ENCODE data around the gene ELOA. TPM values are rescaled to one million over a fixed set of nuclear protein-coding genes. Genes with fewer than 3 reads are reported as not detected.

The ELOA gene
- total and polyA plus RNA-seq, 2 donors (not counting 1 experiment from before 2014, with no cell fraction given), result 12.9 to 56.6 TPM

DNA sequence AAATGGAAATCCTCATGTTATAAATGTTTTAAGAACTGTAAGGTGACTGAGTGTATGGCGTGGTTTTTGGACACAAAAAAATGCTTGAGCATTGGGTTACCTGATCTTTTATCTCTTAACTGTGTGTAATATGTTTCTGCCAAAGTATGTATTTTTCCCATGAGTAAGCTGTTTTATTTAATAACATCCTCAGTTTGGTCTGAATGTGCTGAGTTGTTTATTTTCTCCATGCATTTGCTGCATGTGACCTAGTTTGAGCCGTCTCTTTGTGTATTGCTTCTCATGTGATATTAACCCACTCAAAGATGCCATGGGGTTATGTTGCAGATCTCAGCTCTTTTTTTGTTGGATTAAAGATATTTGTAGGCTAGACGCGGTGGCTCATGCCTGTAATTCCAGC, 41.6 kb downstream of the ELOA start:
- no peak overlapping the region for H3K9ac ChIP-seq (ENCODE audit: low read length)
- peaks cover 0 to under 1% of the 10 kb centered on the region in 2 donors for H3K4me1 ChIP-seq (ENCODE audit: control insufficient read depth in 2 of 2, insufficient read depth in 2 of 2, low read length in 2 of 2)
- H3K27me3 ChIP-seq (replicated peaks in 1 of 4; ENCODE audit: control extremely low read depth in 1 of 4, control insufficient read depth in 3 of 4, insufficient read depth in 4 of 4, low read length in 3 of 4), result no peaks in the 10 kb centered on the region
- no peaks in the 10 kb centered on the region for H3K9me3 ChIP-seq (ENCODE audit: control extremely low read depth in 1 of 3, control insufficient read depth in 2 of 3, insufficient read depth in 1 of 3, low read length in 2 of 3)
- POLR2A ChIA-PET, result no interaction called here
- H3K79me2 ChIP-seq (ENCODE audit: control insufficient read depth, insufficient read depth, low read length), result peaks cover 17% of the 10 kb centered on the region
- peaks cover 0 to 37% of the 10 kb centered on the region in 2 experiments for H3K36me3 ChIP-seq (replicated peaks in 1 of 2; ENCODE audit: control extremely low read depth in 1 of 2, control insufficient read depth in 1 of 2, extremely low read depth in 1 of 2, insufficient read depth in 2 of 2, low read length in 1 of 2)
- Mint-ChIP-seq H3K4me1 (peaks cover 8% of the 10 kb centered on the region), H3K27ac (no peak overlapping the region), H3K9me3 (ENCODE audit: insufficient read depth) (no peaks in the 10 kb centered on the region), H3K4me3 (no peak overlapping the region), H3K27me3 (no peaks in the 10 kb centered on the region)
- H4K20me1 ChIP-seq (ENCODE audit: control insufficient read depth, insufficient read depth, low read length, poor library complexity, severe bottlenecking), result peaks cover 8% of the 10 kb centered on the region
- H2AFZ ChIP-seq (ENCODE audit: insufficient read depth, low read depth, low read length, poor library complexity, severe bottlenecking), result no peak overlapping the region
- ATAC-seq (ENCODE audit: low read depth) (no peak), DNase-seq (no peak)
- intact Hi-C loops (cut with micrococcal nuclease), result no loop called here
- H3K4me3 ChIP-seq (ENCODE audit: control extremely low read depth in 1 of 5, extremely low read depth in 1 of 5, insufficient read depth in 1 of 5, low read depth in 2 of 5, low read length in 4 of 5), result no peak overlapping the region
- CTCF ChIA-PET, result interaction anchor here (0.6 to 1.2 kb wide), 3 partner anchors 16 to 484 kb away, joined by 3 read pairs; partner anchors contain the start of gene GALE
- 100% methylated on average over 2 of the region's 4 CpGs for WGBS (ENCODE audit: insufficient coverage)
- H3K27ac ChIP-seq (ENCODE audit: low read length in 2 of 2), result no peak overlapping the region
- no peak for TF ChIP-seq EZH2 (IDR thresholded peaks at IDR 0.05; ENCODE audit: borderline replicate concordance, insufficient read depth, low read depth, low read length, poor library complexity, severe bottlenecking)
- TF ChIP-seq, protein P1, sequence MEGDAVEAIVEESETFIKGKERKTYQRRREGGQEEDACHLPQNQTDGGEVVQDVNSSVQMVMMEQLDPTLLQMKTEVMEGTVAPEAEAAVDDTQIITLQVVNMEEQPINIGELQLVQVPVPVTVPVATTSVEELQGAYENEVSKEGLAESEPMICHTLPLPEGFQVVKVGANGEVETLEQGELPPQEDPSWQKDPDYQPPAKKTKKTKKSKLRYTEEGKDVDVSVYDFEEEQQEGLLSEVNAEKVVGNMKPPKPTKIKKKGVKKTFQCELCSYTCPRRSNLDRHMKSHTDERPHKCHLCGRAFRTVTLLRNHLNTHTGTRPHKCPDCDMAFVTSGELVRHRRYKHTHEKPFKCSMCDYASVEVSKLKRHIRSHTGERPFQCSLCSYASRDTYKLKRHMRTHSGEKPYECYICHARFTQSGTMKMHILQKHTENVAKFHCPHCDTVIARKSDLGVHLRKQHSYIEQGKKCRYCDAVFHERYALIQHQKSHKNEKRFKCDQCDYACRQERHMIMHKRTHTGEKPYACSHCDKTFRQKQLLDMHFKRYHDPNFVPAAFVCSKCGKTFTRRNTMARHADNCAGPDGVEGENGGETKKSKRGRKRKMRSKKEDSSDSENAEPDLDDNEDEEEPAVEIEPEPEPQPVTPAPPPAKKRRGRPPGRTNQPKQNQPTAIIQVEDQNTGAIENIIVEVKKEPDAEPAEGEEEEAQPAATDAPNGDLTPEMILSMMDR (IDR thresholded peaks at IDR 0.05), result no peak
- H3K4me2 ChIP-seq (replicated peaks; ENCODE audit: low read depth, low read length, poor library complexity, severe bottlenecking), result no peak overlapping the region

DNA sequence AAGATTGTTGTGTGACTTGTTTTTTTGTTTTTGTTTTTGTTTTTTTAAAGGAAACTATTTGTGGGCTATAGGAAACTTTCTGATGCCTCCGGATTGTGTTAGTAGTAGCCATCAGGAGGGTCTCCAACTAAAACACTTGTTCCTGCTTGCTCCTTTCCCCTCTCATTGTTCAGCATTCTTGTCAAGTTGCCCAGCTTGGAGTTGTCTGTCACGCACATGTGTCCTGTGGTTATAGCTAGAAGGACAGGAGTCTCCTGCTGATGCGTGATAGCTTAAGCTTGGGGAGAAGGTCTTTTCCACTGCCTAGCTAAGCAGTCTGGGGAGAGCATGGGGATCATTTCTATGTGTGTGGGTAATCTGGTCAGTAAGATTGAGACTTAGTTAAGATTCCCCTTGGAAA, 44.4 kb downstream of the ELOA start:
- ATAC-seq (ENCODE audit: low read depth) (no peak), DNase-seq (no peak)
- no peak overlapping the region for H2AFZ ChIP-seq (ENCODE audit: insufficient read depth, low read depth, low read length, poor library complexity, severe bottlenecking)
- peaks cover 18% of the 10 kb centered on the region for H3K4me1 Mint-ChIP-seq
- no peak for TF ChIP-seq EZH2 (IDR thresholded peaks at IDR 0.05; ENCODE audit: borderline replicate concordance, insufficient read depth, low read depth, low read length, poor library complexity, severe bottlenecking)
- TF ChIP-seq, protein P1 (IDR thresholded peaks at IDR 0.05), result no peak
- H3K4me3 Mint-ChIP-seq, result no peak overlapping the region
- no peak overlapping the region for H3K27ac ChIP-seq (ENCODE audit: low read length in 2 of 2)
- intact Hi-C loops (cut with micrococcal nuclease), result no loop called here
- no peak overlapping the region for H3K27ac Mint-ChIP-seq
- peaks cover 8% of the 10 kb centered on the region for H4K20me1 ChIP-seq (ENCODE audit: control insufficient read depth, insufficient read depth, low read length, poor library complexity, severe bottlenecking)
- no peaks in the 10 kb centered on the region for H3K9me3 ChIP-seq (ENCODE audit: control extremely low read depth in 1 of 3, control insufficient read depth in 2 of 3, insufficient read depth in 1 of 3, low read length in 2 of 3)
- H3K9me3 Mint-ChIP-seq (ENCODE audit: insufficient read depth), result no peaks in the 10 kb centered on the region
- H3K9ac ChIP-seq (ENCODE audit: low read length), result no peak overlapping the region
- H3K79me2 ChIP-seq (ENCODE audit: control insufficient read depth, insufficient read depth, low read length), result peaks cover 19% of the 10 kb centered on the region
- no peaks in the 10 kb centered on the region for H3K27me3 ChIP-seq (replicated peaks in 1 of 4; ENCODE audit: control extremely low read depth in 1 of 4, control insufficient read depth in 3 of 4, insufficient read depth in 4 of 4, low read length in 3 of 4)
- CTCF ChIA-PET, result interaction anchor here (0.7 to 1.8 kb wide), 5 partner anchors 16 to 454 kb away, joined by 3 to 7 read pairs (median 4); partner anchors contain the start of gene CNR2
- peaks cover 11 to 21% of the 10 kb centered on the region in 2 donors for H3K4me1 ChIP-seq (ENCODE audit: control insufficient read depth in 2 of 2, insufficient read depth in 2 of 2, low read length in 2 of 2)
- H3K27me3 Mint-ChIP-seq, result no peaks in the 10 kb centered on the region
- POLR2A ChIA-PET, result interaction anchor here (0.6 kb wide), 1 partner anchor 90 kb away, joined by 4 read pairs; no protein-coding TSS in a partner anchor
- peaks cover 0 to 32% of the 10 kb centered on the region in 2 experiments for H3K36me3 ChIP-seq (replicated peaks in 1 of 2; ENCODE audit: control extremely low read depth in 1 of 2, control insufficient read depth in 1 of 2, extremely low read depth in 1 of 2, insufficient read depth in 2 of 2, low read length in 1 of 2)
- WGBS (ENCODE audit: insufficient coverage), result 100% methylated on average over 2 of the region's 3 CpGs
- no peak overlapping the region for H3K4me2 ChIP-seq (replicated peaks; ENCODE audit: low read depth, low read length, poor library complexity, severe bottlenecking)
- no peak overlapping the region for H3K4me3 ChIP-seq (ENCODE audit: control extremely low read depth in 1 of 5, extremely low read depth in 1 of 5, insufficient read depth in 1 of 5, low read depth in 2 of 5, low read length in 4 of 5)
